GM23338 (cell line): ENCODE measurements around the gene TSPAN3.

Experiments used
- CREB1 ChIP-seq: fragments of 250-450 bp; sonication (Bioruptor Pico); IDR thresholded peaks from 2 replicates; pipeline ENCODE4 v1.5.0; 2020; ENCODE audit warnings: low read depth, mild to moderate bottlenecking, moderate library complexity
- EZH2 ChIP-seq: fragments of 200-600 bp; sonication (generic); IDR thresholded peaks from one replicate; pipeline ENCODE4 v1.8.0; 2017; ENCODE audit warnings: antibody characterized with exemption, mild to moderate bottlenecking, low read depth; ENCODE audit not compliant: unreplicated experiment
- EZH2phosphoT487 ChIP-seq: fragments of 200-600 bp; sonication (generic); IDR thresholded peaks from one replicate; pipeline ENCODE4 v1.8.1; 2018; ENCODE audit warnings: antibody characterized with exemption; ENCODE audit not compliant: unreplicated experiment
- JUNB ChIP-seq: IDR thresholded peaks from one replicate; pipeline ENCODE4 v1.6.1; 2016; ENCODE audit warnings: antibody characterized with exemption; ENCODE audit not compliant: unreplicated experiment
- POLR2AphosphoS5 ChIP-seq: IDR thresholded peaks from 2 replicates; pipeline ENCODE4 v1.6.1; 2016; ENCODE audit warnings: antibody characterized with exemption, low read depth
- STAT1 ChIP-seq: IDR thresholded peaks from one replicate; pipeline ENCODE4 v1.6.1; 2016; ENCODE audit warnings: antibody characterized with exemption; ENCODE audit not compliant: unreplicated experiment
- TF ChIP-seq, protein P1 (sequence below), 2 experiments: fragments of 200-600 bp in 1 of 2; sonication (generic) in 1 of 2; conservative IDR thresholded peaks; 2 replicates each; pipeline versions ENCODE4 v1.5.1 to v1.6.1; 2016 to 2017; ENCODE audit warnings: antibody characterized with exemption in 2 of 2, low read depth in 2 of 2, mild to moderate bottlenecking in 2 of 2, moderate library complexity in 1 of 2
- TF ChIP-seq, protein P2 (sequence below): IDR thresholded peaks from one replicate; pipeline ENCODE4 v1.6.1; 2018; ENCODE audit warnings: antibody characterized with exemption; ENCODE audit not compliant: unreplicated experiment
- TF ChIP-seq, protein P3 (sequence below): IDR thresholded peaks from 2 replicates; pipeline ENCODE4 v1.6.1; 2016; ENCODE audit warnings: antibody characterized with exemption

DNA sequence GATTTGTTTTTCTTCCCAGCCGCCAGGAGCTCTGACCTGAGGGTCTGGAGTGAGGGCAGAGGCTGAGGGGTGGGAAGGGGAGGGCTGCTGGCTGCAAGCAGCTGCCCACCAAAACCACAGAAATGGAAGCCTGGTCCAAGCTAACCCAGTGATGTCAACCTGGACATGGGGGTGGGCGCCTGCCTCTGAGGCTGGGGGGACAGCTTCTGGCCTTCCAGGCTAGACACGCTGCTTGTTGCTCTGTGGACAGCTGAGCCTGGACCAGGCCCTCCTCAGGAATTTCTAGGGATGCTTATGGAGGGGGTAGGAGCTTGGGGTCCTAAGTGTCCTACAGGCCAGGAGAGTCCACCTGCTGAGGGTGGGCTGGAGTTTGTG lies 54.6 kb downstream of the TSPAN3 start:
- TF ChIP-seq EZH2 = no peak
- TF ChIP-seq, protein P1, sequence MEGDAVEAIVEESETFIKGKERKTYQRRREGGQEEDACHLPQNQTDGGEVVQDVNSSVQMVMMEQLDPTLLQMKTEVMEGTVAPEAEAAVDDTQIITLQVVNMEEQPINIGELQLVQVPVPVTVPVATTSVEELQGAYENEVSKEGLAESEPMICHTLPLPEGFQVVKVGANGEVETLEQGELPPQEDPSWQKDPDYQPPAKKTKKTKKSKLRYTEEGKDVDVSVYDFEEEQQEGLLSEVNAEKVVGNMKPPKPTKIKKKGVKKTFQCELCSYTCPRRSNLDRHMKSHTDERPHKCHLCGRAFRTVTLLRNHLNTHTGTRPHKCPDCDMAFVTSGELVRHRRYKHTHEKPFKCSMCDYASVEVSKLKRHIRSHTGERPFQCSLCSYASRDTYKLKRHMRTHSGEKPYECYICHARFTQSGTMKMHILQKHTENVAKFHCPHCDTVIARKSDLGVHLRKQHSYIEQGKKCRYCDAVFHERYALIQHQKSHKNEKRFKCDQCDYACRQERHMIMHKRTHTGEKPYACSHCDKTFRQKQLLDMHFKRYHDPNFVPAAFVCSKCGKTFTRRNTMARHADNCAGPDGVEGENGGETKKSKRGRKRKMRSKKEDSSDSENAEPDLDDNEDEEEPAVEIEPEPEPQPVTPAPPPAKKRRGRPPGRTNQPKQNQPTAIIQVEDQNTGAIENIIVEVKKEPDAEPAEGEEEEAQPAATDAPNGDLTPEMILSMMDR (conservative IDR thresholded peaks at IDR 0.05; ENCODE audit: low read depth in 2 of 2) = no peak
- no peak for TF ChIP-seq EZH2phosphoT487
- TF ChIP-seq STAT1 = no peak
- TF ChIP-seq, protein P2, sequence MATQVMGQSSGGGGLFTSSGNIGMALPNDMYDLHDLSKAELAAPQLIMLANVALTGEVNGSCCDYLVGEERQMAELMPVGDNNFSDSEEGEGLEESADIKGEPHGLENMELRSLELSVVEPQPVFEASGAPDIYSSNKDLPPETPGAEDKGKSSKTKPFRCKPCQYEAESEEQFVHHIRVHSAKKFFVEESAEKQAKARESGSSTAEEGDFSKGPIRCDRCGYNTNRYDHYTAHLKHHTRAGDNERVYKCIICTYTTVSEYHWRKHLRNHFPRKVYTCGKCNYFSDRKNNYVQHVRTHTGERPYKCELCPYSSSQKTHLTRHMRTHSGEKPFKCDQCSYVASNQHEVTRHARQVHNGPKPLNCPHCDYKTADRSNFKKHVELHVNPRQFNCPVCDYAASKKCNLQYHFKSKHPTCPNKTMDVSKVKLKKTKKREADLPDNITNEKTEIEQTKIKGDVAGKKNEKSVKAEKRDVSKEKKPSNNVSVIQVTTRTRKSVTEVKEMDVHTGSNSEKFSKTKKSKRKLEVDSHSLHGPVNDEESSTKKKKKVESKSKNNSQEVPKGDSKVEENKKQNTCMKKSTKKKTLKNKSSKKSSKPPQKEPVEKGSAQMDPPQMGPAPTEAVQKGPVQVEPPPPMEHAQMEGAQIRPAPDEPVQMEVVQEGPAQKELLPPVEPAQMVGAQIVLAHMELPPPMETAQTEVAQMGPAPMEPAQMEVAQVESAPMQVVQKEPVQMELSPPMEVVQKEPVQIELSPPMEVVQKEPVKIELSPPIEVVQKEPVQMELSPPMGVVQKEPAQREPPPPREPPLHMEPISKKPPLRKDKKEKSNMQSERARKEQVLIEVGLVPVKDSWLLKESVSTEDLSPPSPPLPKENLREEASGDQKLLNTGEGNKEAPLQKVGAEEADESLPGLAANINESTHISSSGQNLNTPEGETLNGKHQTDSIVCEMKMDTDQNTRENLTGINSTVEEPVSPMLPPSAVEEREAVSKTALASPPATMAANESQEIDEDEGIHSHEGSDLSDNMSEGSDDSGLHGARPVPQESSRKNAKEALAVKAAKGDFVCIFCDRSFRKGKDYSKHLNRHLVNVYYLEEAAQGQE = no peak
- no peak for TF ChIP-seq POLR2AphosphoS5
- TF ChIP-seq CREB1 (CRISPR knock-in tag) = no peak
- TF ChIP-seq, protein P3, sequence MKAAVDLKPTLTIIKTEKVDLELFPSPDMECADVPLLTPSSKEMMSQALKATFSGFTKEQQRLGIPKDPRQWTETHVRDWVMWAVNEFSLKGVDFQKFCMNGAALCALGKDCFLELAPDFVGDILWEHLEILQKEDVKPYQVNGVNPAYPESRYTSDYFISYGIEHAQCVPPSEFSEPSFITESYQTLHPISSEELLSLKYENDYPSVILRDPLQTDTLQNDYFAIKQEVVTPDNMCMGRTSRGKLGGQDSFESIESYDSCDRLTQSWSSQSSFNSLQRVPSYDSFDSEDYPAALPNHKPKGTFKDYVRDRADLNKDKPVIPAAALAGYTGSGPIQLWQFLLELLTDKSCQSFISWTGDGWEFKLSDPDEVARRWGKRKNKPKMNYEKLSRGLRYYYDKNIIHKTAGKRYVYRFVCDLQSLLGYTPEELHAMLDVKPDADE = no peak
- no peak for TF ChIP-seq JUNB
